Testis (tissue), 2 donors: ENCODE data around the gene PPP4R3B.

Source experiments
- POLR2A ChIP-seq: fragments of 450-650 bp; IDR thresholded peaks from one replicate; pipeline ENCODE4 v1.6.1; 2017; ENCODE audit warnings: antibody characterized with exemption, mild to moderate bottlenecking, moderate library complexity
- TF ChIP-seq, protein P1 (sequence below), 3 experiments: fragments of 450-650 bp in 2 of 3; fragments of 200-600 bp in 1 of 3; sonication (generic) in 1 of 3; IDR thresholded peaks; one replicate each; pipeline ENCODE4 v1.5.1; 2016 to 2019; ENCODE audit warnings: antibody characterized with exemption in 3 of 3, mild to moderate bottlenecking in 2 of 3, moderate library complexity in 1 of 3

- TF ChIP-seq, protein P1, sequence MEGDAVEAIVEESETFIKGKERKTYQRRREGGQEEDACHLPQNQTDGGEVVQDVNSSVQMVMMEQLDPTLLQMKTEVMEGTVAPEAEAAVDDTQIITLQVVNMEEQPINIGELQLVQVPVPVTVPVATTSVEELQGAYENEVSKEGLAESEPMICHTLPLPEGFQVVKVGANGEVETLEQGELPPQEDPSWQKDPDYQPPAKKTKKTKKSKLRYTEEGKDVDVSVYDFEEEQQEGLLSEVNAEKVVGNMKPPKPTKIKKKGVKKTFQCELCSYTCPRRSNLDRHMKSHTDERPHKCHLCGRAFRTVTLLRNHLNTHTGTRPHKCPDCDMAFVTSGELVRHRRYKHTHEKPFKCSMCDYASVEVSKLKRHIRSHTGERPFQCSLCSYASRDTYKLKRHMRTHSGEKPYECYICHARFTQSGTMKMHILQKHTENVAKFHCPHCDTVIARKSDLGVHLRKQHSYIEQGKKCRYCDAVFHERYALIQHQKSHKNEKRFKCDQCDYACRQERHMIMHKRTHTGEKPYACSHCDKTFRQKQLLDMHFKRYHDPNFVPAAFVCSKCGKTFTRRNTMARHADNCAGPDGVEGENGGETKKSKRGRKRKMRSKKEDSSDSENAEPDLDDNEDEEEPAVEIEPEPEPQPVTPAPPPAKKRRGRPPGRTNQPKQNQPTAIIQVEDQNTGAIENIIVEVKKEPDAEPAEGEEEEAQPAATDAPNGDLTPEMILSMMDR (IDR thresholded peaks at IDR 0.05), result no peak
- TF ChIP-seq POLR2A, result no peak
Measured at GRCh38 chr2:55653255-55653654, 35.8 kb upstream of the PPP4R3B start.
